ENCODE measurements around the gene TLCD3B.
"Not testable (repeated sequence)": the region's sequence is repeated elsewhere in the genome, so short reads cannot be mapped to it uniquely, and the experiment has no call there.

TLCD3B gene

GRCh38 chr16:30060836-30061554 is 29.9 kb upstream of the TLCD3B start:
- DNase-seq, result no peak

DNA sequence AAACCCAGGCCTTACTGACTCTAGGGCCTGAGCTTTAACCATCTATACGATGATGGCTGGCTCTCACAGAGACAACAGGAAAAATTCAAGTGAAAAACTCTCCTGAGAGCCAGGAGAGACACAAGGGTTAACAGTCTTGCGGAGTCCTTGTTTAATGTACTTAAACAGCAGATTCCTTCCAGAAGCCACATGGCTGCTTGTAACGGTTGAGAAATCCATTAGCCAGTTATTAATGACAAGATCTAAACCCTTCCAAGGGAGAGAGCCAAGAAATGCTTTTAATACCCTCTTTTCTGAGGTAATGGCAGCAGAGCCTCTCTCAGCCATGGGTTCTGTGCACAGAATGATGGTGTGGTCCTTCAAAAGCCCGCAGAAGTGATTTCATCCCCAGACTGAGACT is 29.3 kb upstream of the TLCD3B start:
- no peak for DNase-seq

GRCh38 chr16:30054959-30055553 is 24.0 kb upstream of the TLCD3B start:
- DNase-seq, result no peak

GRCh38 chr16:30054451-30054850 is 23.4 kb upstream of the TLCD3B start:
- DNase-seq, result no peak

GRCh38 chr16:30053376-30054015 is 22.4 kb upstream of the TLCD3B start:
- DNase-seq, result no peak

DNA sequence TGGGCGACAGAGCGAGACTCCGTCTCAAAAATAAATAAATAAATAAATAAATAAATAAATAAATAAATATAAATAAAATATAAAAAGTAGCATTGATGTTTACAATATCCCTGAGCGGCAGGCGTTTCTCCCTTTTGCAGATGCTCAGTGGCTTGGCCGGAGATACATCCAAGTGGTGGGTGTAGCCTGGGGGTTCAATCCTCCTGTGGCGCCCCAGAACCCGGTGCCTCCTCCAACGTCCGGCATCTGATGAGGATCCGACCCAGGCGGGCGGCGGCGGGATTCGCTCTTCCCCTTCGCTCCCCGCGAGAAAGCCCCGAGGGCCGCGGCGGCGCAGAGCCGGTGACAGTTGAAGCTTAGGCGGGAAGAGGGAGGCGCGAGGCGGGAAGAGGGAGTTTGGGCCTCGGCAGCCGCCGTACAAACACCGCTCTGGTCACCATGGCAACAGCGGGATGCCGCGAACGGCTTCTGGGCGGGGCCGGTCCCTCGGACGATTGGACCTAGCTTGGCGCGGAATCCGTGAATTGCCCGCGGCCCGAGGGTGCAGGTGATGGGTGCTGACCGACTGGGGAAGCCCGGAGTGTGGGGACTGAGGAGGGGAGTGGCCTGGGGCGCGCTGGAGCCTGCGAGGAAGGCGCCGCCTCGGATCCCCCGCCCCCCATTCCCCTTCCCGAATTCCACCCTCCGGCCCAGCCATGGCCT is 21.8 kb upstream of the TLCD3B start:
- DNase-seq, result peak; percentile 86

GRCh38 chr16:30051518-30051917 is 20.4 kb upstream of the TLCD3B start:
- no peak for DNase-seq

DNA sequence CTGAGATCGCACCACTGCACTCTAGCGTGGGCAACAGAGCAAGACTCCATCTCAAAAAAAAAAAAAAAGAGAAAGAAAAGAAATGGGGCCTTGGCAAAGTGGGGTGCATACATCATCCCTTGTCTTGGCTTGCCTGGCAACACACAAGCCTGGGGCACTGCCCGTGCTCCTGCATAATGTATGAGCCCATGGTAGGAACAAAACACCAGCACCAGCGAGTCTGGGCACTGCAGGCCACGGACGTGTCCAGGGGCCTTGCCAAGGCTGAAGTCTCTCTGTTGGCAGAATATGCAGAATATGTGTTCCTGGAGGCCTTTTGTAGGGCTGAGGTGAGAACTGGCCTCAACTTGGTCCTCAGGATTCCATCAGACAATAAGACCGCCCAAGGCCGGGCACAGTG is 18.8 kb upstream of the TLCD3B start:
- DNase-seq, result peak; percentile 65

GRCh38 chr16:30046588-30046987 is 15.5 kb upstream of the TLCD3B start:
- no peak for DNase-seq

GRCh38 chr16:30046178-30046577 is 15.1 kb upstream of the TLCD3B start:
- no peak for DNase-seq

DNA sequence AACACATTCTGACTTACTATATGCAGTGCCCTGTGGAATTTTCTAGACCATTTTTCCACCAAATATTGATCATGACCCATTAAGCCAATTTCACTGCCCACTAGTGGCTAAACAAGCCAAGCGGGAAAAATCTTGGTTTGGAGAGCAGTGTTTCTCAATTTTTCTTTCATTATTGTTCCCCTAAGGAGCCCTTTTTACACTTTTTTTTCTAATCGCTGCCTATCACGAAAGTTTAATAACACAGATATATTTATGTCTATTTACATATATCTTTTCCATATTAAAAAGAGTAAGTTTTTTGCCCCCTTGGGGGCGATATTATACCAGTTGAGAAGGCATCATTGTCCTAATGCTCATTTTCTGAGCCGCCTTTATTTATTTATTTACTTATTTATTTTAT is 10.8 kb upstream of the TLCD3B start:
- peak; percentile 12 for DNase-seq

- not testable (repeated sequence) for DNase-seq
These were observed 9.6 kb upstream of the TLCD3B start for GRCh38 chr16:30040690-30041089.

GRCh38 chr16:30040221-30040620 is 9.2 kb upstream of the TLCD3B start:
- DNase-seq, result no peak

GRCh38 chr16:30033270-30033669 is 2.2 kb upstream of the TLCD3B start:
- no peak for DNase-seq

DNA sequence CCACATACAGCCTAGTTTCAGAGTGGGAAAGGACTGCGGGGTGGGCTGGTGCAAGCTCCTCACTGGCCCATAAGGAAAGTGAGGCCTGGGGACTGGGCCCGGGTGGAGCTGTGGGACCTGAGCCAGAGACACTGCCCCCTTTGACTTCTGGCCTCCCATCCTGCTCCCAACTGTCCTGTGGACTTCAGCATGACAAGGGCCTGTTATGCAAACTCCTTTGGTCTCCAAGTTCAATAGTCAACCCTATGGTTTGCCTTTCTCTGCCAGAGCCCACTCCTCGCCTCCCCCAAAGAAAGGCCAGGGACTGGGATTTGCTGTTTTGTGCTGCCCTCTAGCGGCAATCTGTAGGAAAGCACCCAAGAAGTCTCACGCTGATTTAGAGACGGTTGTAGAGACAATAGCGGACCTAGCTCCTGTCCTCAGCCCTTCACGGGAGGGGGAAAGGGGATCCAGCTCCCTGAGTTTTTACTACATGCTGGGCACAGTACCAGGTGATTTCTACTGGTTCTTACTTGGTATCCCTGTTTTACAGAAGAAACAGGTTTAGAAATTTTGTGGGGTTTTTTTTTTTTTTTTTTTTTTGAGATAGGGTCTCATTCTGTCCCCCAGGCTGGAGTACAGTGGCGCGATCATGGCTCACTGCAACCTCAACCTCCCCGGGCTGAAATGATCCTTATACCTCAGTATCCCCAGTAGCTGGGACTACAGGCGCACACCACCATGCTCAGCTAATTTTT is 1.2 kb upstream of the TLCD3B start:
- peak; percentile 66 for DNase-seq

- DNase-seq, result no peak
These were observed 427 bp upstream of the TLCD3B start for GRCh38 chr16:30031477-30031918.

DNA sequence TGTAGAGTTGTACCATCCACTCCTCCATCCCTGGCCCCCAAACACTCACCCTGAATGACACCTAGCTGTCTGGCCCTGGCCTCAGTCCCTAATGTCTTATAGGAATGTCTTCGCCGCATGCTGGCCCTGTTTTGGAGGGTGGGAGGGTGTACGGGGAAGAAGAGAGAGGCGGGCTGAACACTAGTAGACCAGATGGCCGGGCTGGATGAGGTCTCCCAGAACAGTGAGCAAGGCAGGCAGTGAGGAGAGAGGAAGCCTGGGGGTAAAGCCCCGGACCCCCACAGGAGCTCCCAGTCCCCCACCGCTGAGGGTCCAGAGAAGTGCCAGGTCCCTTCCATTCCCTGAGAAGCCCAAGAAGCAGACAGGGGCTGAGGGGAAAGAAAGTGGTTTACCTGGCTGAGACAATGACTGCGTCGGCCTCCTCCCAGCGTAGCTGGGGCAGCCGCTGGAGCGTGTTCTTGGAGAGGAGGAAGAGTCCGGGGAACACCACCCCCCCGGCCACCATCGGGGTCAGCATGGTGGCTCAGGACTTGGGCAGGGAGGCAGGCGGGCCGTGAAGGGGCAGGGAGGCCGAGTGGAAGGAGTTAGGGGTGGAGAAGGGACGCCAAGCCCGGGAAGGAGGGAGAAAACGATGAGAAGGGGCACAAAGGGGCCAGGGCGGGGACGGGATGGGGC is 923 bp downstream of the TLCD3B start:
- DNase-seq, result no peak

DNA sequence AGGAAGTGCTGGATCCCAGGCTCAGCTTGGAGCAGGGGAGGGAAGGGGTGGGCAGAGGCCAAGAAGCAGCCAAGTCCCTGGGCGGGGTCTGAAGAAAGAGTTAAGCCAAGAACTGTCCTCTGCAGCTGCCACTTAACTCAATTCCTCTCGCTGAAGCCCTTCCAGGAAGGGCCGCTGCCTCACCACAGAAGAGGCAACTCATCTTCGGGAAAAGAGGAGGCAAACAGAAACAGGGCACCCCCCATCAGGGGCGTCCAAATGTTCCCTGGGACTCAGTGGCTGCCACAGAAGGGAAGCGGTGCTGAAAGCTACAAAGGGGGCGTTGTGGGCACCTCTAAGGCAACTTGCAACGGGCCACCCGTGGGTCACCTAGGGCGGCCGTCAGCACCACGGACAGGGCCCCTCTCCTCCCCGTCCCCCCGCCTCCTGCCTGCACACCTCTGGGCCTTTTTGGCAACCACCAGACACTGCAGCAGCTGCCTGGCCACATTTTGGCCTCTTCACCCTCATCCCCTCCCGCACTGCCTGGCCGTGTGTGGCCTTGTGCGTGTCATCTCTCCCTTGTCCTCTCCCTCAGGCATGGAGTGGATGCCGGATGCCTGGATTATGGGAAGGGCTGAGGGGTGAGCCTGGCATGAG is 2.5 kb downstream of the TLCD3B start:
- no peak for DNase-seq

- no peak for DNase-seq
These were observed 3.3 kb downstream of the TLCD3B start for GRCh38 chr16:30027588-30028437.

- no peak for DNase-seq
These were observed 4.6 kb downstream of the TLCD3B start for GRCh38 chr16:30026449-30026848.

GRCh38 chr16:30025574-30025973 is 5.5 kb downstream of the TLCD3B start:
- DNase-seq, result no peak

Measured in midbrain (tissue), 1 donor.